ENCODE measurements around the gene FOXD4.
A peak's percentile ranks its signal among the peaks of the same experiment; 100 is the strongest.
"Not testable (repeated sequence)": the region's sequence is repeated elsewhere in the genome, so short reads cannot be mapped to it uniquely, and the experiment has no call there.

- peak; percentile 26; the same call in 1 of the 2 replicates for TF ChIP-seq CTCF (conservative IDR thresholded peaks at IDR 0.05)
- not testable (repeated sequence) for TF ChIP-seq EZH2 (IDR thresholded peaks at IDR 0.05; ENCODE audit: low read depth)
Measured at GRCh38 chr9:88396-89037, 29.7 kb downstream of the FOXD4 start.
